ENCODE data around the gene WNT7B.

The WNT7B gene

GRCh38 chr22:45964926-45965527 is 11.9 kb downstream of the WNT7B start:
- no peak for TF ChIP-seq CTCF (IDR thresholded peaks at IDR 0.05)

- no peak for TF ChIP-seq CTCF (IDR thresholded peaks at IDR 0.05)
Measured at GRCh38 chr22:45964372-45964771, 12.6 kb downstream of the WNT7B start.

GRCh38 chr22:45963821-45964220 is 13.1 kb downstream of the WNT7B start:
- TF ChIP-seq CTCF (IDR thresholded peaks at IDR 0.05): no peak

- no peak for TF ChIP-seq CTCF (IDR thresholded peaks at IDR 0.05)
Measured at GRCh38 chr22:45962756-45963324, 14.1 kb downstream of the WNT7B start.

- no peak for TF ChIP-seq CTCF (IDR thresholded peaks at IDR 0.05)
Measured at GRCh38 chr22:45962434-45962718, 14.6 kb downstream of the WNT7B start.

GRCh38 chr22:45961679-45962433 is 15.1 kb downstream of the WNT7B start:
- no peak for TF ChIP-seq CTCF (IDR thresholded peaks at IDR 0.05)

GRCh38 chr22:45960477-45961386 is 16.2 kb downstream of the WNT7B start:
- no peak for TF ChIP-seq CTCF (IDR thresholded peaks at IDR 0.05)

All from LNCAP (cell line).